Frontal cortex (tissue), 4 donors: Measurements from ENCODE around the gene PAIP2. TPM values are rescaled to one million over a fixed set of nuclear protein-coding genes. Genes with fewer than 3 reads are reported as not detected.
"Not testable (repeated sequence)": the region's sequence is repeated elsewhere in the genome, so short reads cannot be mapped to it uniquely, and the experiment has no call there.

ENCODE experiments used
- DNase-seq, 2 donors: peaks; one replicate each; pipeline ENCODE4 v3.0.0; 2012; ENCODE audit warnings: low spot score in 2 of 2
- FAIRE-seq: peaks from 2 replicates; lab custom pipeline; 2012; peaks lifted over from hg19 to GRCh38; lab: Jason Lieb, UNC
- total RNA-seq: library from RNA; depleted of rRNA; stranded (reverse); fragments of >200 nt; gene quantifications from one replicate; pipeline ENCODE4 v1.2.3, GENCODE V29; 2014
- donor health status: control.
- donor health status: control.
- donor health status: control.

The PAIP2 gene
- total RNA-seq, result 113 TPM

DNA sequence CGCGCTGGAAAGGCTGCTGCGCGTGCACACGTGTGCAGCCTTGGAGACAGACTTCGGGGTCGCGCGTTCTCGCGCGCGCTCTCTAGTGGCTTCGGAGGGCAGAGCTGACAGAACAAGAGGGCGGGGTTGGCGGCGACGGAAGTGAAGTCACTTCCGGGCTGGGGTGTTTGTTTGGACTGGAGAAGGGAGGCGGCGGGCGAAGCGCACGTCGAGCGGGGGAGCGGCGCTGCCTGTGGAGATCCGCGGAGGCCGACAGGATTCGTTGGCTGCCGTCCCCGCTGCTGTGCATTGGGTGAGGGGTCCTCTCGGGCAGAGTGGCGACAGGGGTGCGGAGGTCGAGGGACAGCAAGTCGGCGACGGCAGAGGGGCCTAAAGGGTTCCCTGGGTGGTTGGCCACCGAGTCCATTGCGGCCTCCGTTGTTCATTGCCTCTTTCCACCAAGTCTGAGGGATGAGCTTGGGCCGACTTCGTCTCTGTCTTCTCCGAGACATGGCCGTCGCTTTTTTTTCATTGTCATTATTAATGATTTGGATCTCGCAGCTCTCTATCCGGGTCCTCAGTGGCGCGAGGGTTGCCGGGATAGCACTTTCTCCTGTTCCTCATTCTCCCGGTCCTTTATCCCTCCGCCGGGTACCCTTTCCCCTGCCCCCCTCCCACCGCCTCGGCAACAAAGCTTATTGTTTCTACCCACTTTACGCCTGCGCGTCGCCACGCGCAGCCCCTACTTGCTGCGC, at the start of gene PAIP2:
Gene PAIP2 (plus strand): TSS at position 166 of the 734 bp plus-strand sequence. CDS start 21,931 bp downstream, outside the sequence.
- FAIRE-seq (peak; percentile 33), DNase-seq (peak; percentile 81 to 90)

DNA sequence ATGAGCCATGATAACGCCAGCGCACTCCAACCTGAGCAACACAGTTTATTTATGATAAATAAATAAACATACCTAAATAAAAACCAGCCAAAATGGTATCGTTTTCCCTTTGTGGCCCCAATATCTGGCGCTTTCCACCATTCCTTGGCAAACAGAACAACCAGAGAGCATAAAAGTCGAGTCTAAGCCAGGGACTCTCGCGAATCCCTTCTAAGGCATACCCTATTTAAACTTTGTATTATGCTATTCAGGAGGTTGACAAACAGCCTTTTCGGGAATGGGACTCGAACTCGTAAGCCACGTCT, 48.5 kb upstream of the PAIP2 start:
- FAIRE-seq (no peak), DNase-seq (no peak)

DNA sequence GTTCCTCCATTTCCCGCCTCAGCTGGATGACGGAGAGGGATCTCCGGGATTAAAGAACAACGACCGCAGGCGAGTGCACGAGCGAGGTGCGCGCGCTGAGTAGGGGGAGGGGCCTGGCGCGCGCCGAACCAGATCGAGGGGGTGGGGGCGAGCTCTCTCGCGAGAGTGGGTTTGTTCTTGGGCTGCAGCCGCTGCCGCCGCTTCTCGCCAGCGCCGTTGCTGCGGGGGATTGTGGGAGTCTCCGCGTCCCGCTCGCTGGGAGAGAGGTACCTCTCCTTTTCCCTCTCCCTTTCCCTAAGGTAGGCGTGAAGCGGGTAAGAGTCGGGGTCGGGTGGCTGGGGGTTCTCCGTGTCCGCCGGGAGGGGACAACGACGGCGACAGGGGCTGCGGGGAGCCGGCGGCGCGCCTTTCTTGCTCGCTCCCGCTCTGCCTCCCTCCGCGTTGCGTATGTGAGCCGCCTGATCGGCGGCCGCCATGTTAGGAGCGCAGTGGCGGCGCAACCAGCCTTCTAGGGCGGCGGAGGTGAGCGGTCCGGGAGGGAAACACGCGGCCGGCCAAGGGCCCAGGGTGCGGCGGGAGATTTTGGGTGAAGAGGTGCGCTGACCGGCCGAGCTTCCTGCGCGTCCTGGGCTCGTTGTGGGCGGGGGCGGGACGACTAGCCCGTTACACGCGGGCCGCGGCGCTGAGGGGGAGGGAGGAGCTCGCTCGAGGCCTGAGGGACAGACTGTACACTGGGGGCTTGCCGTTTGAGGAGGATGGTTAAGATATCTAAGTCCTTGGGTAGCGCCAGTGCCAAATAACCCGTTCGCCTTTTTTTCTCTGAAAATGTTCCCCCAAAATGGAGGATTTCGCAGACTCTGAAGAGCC, 47.9 kb upstream of the PAIP2 start, which contains the start of gene MATR3:
Gene MATR3 (plus strand): TSS at position 234 of the 867 bp plus-strand sequence. CDS start 13,676 bp downstream, outside the sequence.
- FAIRE-seq (no peak), DNase-seq (peak; percentile 80 to 93)

DNA sequence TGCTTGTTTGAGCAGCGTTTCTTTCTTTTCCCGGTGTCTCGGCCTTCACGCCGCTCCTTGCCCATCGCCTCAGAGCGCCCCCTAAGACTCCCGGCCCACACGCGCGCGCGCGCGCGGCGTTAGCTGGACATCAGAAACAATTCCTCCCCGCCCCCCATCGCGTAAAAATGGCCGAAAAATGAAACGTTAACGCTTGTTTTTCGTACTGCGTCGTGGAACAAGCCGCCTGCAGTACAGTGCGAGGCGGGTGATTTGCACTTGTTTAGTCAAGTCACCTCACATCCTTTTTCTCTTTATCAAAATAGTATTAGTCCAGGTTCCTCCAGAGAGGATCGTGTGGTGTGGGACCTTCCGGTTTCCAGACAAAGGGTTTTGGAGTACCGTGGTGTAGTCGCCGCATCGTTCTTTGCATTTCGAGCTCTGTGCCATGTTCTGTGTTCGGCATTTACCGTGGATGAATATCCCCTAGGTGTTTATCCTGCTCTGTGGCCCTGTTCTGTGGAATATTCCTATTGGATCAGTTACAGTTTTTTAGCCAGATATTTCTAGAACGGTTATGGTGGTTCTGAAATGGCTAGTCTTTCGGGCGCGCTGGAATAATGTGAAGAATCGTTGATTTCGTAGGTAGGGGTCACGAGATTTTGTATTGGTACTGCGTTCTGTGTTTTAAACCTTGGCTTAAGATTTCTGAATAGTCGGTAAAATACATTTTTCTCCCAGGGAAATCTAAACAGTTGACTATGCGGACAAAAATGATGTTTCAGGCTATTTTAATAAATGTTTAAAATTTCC, 47.1 kb upstream of the PAIP2 start:
- FAIRE-seq, result no peak
- DNase-seq, result peak; percentile 44 to 45

GRCh38 chr5:139295346-139296057, 46.2 kb upstream of the PAIP2 start:
- DNase-seq, result no peak
- FAIRE-seq, result no peak

GRCh38 chr5:139296198-139296597, 45.5 kb upstream of the PAIP2 start:
- DNase-seq, result no peak
- FAIRE-seq, result no peak

DNA sequence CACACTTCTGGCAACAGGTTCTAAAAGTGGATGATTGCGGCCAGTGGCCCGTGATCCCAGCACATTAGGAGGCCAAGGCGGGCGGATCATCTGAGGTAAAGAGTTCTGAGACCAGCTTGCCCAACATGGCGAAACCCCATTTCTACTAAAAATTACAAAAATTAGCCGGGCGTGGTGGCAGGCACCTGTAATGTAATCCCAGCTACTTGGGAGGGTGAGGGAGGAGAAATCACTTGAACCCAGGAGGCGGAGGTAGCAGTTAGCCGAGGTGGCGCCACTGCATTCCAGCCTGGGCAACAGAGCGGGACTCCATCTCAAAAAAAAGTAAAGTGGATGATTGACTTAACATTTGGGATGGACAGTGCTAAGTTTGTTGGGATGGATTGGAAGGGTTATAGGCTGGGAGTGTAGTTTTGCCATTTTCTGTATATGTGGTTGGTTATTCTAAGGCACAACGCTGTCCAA, 44.8 kb upstream of the PAIP2 start:
- DNase-seq, result no peak
- FAIRE-seq, result no peak

DNA sequence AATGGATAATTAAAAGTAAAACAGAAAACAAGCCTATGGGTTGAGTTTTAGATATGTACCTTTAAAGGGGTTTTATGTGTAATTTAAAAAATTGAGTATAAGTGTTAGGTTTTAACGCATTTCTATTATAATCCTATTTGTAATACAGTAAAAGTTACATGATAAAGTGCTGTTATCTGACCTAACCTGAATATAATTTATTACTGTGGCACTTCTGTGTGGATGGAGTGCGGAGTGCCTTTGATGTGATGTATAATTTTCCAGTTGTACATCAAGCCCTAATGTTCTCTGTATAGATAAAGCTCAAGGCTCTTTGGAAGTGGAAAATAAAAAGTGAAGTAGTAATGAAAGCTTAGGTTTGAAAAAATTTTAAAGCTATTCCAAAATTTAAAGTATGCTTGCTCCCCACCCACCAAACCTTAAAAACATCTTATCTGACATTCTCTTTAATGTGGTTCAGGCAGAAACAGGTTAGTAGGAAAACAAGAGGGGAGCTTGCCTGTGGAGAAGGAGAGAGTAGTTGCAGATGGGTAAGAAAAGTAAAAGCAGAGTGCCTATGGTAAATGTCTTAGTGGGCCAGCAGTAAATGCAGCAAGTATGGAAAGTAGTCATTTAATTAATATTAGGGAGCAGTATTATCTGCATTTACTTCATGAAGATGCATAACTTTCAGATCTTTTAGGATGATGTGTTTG, 44.1 kb upstream of the PAIP2 start:
- no peak for DNase-seq
- FAIRE-seq, result no peak

- DNase-seq (no peak), FAIRE-seq (no peak)
Observed at GRCh38 chr5:139298242-139298641, 43.4 kb upstream of the PAIP2 start.

GRCh38 chr5:139299486-139299885, 42.2 kb upstream of the PAIP2 start:
- FAIRE-seq, result no peak

DNA sequence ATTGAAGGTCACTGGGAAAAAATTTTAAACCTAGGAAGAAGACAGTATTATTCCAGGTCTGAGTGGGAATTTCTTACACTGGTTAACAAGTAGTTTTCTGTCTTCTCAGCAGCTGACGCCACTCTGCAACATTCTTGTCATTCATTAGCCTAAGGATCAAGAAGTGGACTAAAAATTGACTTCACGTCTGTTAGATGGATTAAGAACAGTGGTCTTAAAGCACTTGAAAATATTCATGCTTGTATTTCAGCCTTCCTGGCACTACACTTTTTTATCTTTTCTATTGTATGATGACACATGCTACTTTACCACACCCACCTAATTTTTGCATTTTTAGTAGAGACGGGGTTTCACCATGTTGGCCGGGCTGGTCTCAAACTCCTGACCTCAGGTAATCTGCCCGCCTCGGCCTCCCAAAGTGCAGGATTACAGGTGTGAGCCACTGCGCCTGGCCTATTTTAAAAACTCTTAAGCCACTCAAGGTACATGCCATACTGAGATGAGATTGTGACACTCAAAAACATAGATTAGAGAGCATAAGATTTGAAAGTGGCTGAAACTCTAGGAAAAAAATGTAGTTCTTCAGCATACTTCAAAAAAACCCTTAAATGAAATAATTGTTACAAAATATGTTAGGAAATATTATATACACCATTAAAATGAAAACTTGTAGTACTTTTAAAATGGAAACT, 39.7 kb upstream of the PAIP2 start:
- FAIRE-seq, result no peak

More at GRCh38 chr5:139299486-139299885, 42.2 kb upstream of the PAIP2 start:
- DNase-seq, result no peak

GRCh38 chr5:139304391-139305324, 37.0 kb upstream of the PAIP2 start:
- FAIRE-seq (no peak), DNase-seq (no peak)

More for the DNA sequence above, 39.7 kb upstream of the PAIP2 start:
- DNase-seq, result no peak

- FAIRE-seq (no peak), DNase-seq (no peak)
Observed at GRCh38 chr5:139306197-139306596, 35.5 kb upstream of the PAIP2 start.

GRCh38 chr5:139306628-139307379, 34.9 kb upstream of the PAIP2 start:
- DNase-seq (no peak), FAIRE-seq (no peak)

DNA sequence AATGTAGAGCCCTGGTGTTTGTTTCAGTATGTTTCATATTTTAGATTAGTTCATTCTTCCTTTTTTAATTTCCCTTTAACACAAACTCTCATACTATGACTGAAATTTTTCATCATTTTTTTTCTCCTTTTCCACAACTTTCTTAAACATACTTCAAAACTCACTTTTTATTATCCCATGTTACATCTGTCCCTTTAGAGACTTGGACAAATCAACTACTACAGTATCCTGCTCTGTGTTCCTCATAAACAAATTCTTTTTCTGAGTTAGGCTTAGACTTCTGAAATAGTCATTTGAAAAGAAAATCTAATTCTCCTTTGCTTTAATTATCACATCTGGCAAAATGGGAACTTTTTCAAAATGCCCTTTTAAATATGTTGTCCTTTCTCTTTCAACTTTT, 32.9 kb upstream of the PAIP2 start:
- FAIRE-seq (no peak), DNase-seq (no peak)

- DNase-seq, FAIRE-seq: not testable (repeated sequence)
Observed at GRCh38 chr5:139310715-139311186, 30.9 kb upstream of the PAIP2 start.
